Ishikawa (cell line): Measurements from ENCODE around the gene NEK8.

Experiments used
- CEBPB ChIP-seq: IDR thresholded peaks from 2 replicates; pipeline ENCODE4 v1.6.1; 2012
- CREB1 ChIP-seq: IDR thresholded peaks from 2 replicates; pipeline ENCODE4 v1.6.1; 2012; ENCODE audit warnings: low read depth
- EGR1 ChIP-seq: IDR thresholded peaks from 2 replicates; pipeline ENCODE4 v1.6.1; 2012
- EP300 ChIP-seq: IDR thresholded peaks from 2 replicates; pipeline ENCODE4 v1.6.1; 2012; ENCODE audit warnings: borderline replicate concordance
- FOXM1 ChIP-seq: IDR thresholded peaks from 2 replicates; pipeline ENCODE4 v1.6.1; 2012; ENCODE audit warnings: low read depth, borderline replicate concordance
- NFIC ChIP-seq: IDR thresholded peaks from 2 replicates; pipeline ENCODE4 v1.6.1; 2012
- RAD21 ChIP-seq: IDR thresholded peaks from 2 replicates; pipeline ENCODE4 v1.6.1; 2012; ENCODE audit warnings: low read depth
- TAF1 ChIP-seq: IDR thresholded peaks from 2 replicates; pipeline ENCODE4 v1.6.1; 2012; ENCODE audit warnings: low read depth, mild to moderate bottlenecking
- TCF12 ChIP-seq: IDR thresholded peaks from 2 replicates; pipeline ENCODE4 v1.6.1; 2012; ENCODE audit warnings: low read depth
- TEAD4 ChIP-seq: IDR thresholded peaks from 2 replicates; pipeline ENCODE4 v1.6.1; 2012
- YY1 ChIP-seq: IDR thresholded peaks from 2 replicates; pipeline ENCODE4 v1.6.1; 2012; ENCODE audit warnings: low read depth
- ZBTB7A ChIP-seq: IDR thresholded peaks from 2 replicates; pipeline ENCODE4 v1.6.1; 2012; ENCODE audit warnings: low read depth
- TF ChIP-seq, protein P1 (sequence below): IDR thresholded peaks from 2 replicates; pipeline ENCODE4 v1.6.1; 2012; ENCODE audit warnings: low read depth, mild to moderate bottlenecking
- TF ChIP-seq, protein P2 (sequence below): IDR thresholded peaks from 2 replicates; pipeline ENCODE4 v1.6.1; 2012

DNA sequence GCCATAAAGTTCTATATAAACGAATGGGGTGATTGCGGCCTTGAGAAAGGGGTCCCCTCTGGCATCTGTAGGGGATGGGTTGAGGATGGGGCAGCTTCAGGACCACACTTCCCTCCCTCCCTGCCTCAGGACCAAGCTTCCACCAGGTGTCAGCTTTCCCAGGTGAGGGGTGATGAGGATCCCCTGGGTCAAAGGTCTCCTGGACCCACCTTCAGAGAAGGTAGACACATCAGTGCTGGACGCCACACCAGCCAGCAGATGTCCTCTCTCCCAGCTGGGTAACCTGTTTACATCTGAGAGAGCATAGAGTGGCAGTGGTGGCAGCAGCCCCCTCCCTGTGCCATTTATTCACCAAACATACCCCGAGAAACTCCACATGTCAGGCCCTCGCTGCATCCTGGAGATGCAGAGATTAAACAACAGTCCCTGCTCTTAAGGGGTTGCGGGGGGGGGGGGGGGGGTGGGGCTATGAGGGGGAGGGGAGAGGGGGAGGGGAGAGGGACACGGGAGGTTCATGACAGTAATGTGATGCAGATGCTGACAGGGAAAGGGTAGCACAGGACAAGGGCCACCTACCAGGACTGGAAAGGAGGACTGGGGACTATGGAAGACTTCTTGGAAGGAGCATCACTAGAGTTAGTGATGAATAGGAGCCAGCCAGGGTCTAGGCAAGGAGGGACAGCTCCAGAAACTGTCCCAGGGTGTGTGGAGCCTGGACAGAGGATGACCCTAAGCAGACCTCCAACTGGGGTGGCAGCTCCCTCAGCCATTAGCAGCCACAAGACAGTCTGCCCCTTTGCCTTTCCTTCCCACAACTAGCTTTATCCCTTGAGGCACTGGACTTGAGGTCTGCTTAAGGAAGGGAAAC lies 21.9 kb upstream of the NEK8 start:
- TF ChIP-seq, protein P1, sequence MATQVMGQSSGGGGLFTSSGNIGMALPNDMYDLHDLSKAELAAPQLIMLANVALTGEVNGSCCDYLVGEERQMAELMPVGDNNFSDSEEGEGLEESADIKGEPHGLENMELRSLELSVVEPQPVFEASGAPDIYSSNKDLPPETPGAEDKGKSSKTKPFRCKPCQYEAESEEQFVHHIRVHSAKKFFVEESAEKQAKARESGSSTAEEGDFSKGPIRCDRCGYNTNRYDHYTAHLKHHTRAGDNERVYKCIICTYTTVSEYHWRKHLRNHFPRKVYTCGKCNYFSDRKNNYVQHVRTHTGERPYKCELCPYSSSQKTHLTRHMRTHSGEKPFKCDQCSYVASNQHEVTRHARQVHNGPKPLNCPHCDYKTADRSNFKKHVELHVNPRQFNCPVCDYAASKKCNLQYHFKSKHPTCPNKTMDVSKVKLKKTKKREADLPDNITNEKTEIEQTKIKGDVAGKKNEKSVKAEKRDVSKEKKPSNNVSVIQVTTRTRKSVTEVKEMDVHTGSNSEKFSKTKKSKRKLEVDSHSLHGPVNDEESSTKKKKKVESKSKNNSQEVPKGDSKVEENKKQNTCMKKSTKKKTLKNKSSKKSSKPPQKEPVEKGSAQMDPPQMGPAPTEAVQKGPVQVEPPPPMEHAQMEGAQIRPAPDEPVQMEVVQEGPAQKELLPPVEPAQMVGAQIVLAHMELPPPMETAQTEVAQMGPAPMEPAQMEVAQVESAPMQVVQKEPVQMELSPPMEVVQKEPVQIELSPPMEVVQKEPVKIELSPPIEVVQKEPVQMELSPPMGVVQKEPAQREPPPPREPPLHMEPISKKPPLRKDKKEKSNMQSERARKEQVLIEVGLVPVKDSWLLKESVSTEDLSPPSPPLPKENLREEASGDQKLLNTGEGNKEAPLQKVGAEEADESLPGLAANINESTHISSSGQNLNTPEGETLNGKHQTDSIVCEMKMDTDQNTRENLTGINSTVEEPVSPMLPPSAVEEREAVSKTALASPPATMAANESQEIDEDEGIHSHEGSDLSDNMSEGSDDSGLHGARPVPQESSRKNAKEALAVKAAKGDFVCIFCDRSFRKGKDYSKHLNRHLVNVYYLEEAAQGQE = no peak
- TF ChIP-seq FOXM1 (no peak), CEBPB (no peak), YY1 (no peak), EP300 (no peak), RAD21 (no peak), TAF1 (no peak), CREB1 (no peak), EGR1 (no peak), ZBTB7A (no peak), NFIC (no peak), TCF12 (no peak), TEAD4 (no peak)
- TF ChIP-seq, protein P2, sequence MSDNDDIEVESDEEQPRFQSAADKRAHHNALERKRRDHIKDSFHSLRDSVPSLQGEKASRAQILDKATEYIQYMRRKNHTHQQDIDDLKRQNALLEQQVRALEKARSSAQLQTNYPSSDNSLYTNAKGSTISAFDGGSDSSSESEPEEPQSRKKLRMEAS = no peak
